ENCODE data around the gene ZNF160.
"Not testable (repeated sequence)": the region's sequence is repeated elsewhere in the genome, so short reads cannot be mapped to it uniquely, and the experiment has no call there.

The ZNF160 gene

GRCh38 chr19:53103234-53104203 is at the start of gene ZNF160:
Gene ZNF160 (minus strand): TSS chr19:53103422. CDS start chr19:53086276, 17,146 bp downstream.
- TF ChIP-seq JUND (IDR thresholded peaks at IDR 0.05; ENCODE audit: low read depth): no peak
- in situ Hi-C loops (cut with HindIII; ENCODE audit: low pct_unique_long_range_greater_than_20kb, low sequenced_read_pairs): no loop called here
- peak; percentile 91 to 96 for DNase-seq (ENCODE audit: low read depth in 1 of 2, low spot score in 1 of 2)

GRCh38 chr19:53147645-53148044 is 44.4 kb upstream of the ZNF160 start:
- no peak for DNase-seq (ENCODE audit: low read depth in 1 of 2, low spot score in 1 of 2)
- in situ Hi-C loops (cut with HindIII; ENCODE audit: low pct_unique_long_range_greater_than_20kb, low sequenced_read_pairs): no loop called here
- no peak for TF ChIP-seq JUND (IDR thresholded peaks at IDR 0.05; ENCODE audit: low read depth)

- no peak for TF ChIP-seq JUND (IDR thresholded peaks at IDR 0.05; ENCODE audit: low read depth)
- DNase-seq (ENCODE audit: low read depth in 1 of 2, low spot score in 1 of 2): no peak
- in situ Hi-C loops (cut with HindIII; ENCODE audit: low pct_unique_long_range_greater_than_20kb, low sequenced_read_pairs): no loop called here
These were observed 37.1 kb upstream of the ZNF160 start for GRCh38 chr19:53140351-53140750.

GRCh38 chr19:53136432-53136831 is 33.2 kb upstream of the ZNF160 start:
- in situ Hi-C loops (cut with HindIII; ENCODE audit: low pct_unique_long_range_greater_than_20kb, low sequenced_read_pairs): no loop called here
- no peak for DNase-seq (ENCODE audit: low read depth in 1 of 2, low spot score in 1 of 2)
- no peak for TF ChIP-seq JUND (IDR thresholded peaks at IDR 0.05; ENCODE audit: low read depth)

- in situ Hi-C loops (cut with HindIII; ENCODE audit: low pct_unique_long_range_greater_than_20kb, low sequenced_read_pairs): no loop called here
- TF ChIP-seq JUND (IDR thresholded peaks at IDR 0.05; ENCODE audit: low read depth): no peak
- DNase-seq (ENCODE audit: low read depth in 1 of 2, low spot score in 1 of 2): peak; percentile 55 to 68
These were observed 29.1 kb upstream of the ZNF160 start, which contains the start of gene ZNF415 for GRCh38 chr19:53132141-53132991. Gene ZNF415 (minus strand): TSS chr19:53132910. CDS start chr19:53122676, 10,234 bp downstream.

GRCh38 chr19:53131727-53132126 is 28.5 kb upstream of the ZNF160 start:
- no peak for DNase-seq (ENCODE audit: low read depth in 1 of 2, low spot score in 1 of 2)
- in situ Hi-C loops (cut with HindIII; ENCODE audit: low pct_unique_long_range_greater_than_20kb, low sequenced_read_pairs): no loop called here
- no peak for TF ChIP-seq JUND (IDR thresholded peaks at IDR 0.05; ENCODE audit: low read depth)

- in situ Hi-C loops (cut with HindIII; ENCODE audit: low pct_unique_long_range_greater_than_20kb, low sequenced_read_pairs): no loop called here
- DNase-seq (ENCODE audit: low read depth in 1 of 2, low spot score in 1 of 2): no peak
- no peak for TF ChIP-seq JUND (IDR thresholded peaks at IDR 0.05; ENCODE audit: low read depth)
These were observed 27.9 kb upstream of the ZNF160 start for GRCh38 chr19:53131085-53131590.

- DNase-seq (ENCODE audit: low read depth in 1 of 2, low spot score in 1 of 2): no peak
- no peak for TF ChIP-seq JUND (IDR thresholded peaks at IDR 0.05; ENCODE audit: low read depth)
- in situ Hi-C loops (cut with HindIII; ENCODE audit: low pct_unique_long_range_greater_than_20kb, low sequenced_read_pairs): no loop called here
These were observed 27.3 kb upstream of the ZNF160 start for GRCh38 chr19:53130506-53130905.

- in situ Hi-C loops (cut with HindIII; ENCODE audit: low pct_unique_long_range_greater_than_20kb, low sequenced_read_pairs); DNase-seq (ENCODE audit: low read depth in 1 of 2, low spot score in 1 of 2): not testable (repeated sequence)
These were observed 23.7 kb upstream of the ZNF160 start for GRCh38 chr19:53126733-53127526.

GRCh38 chr19:53123400-53123799 is 20.2 kb upstream of the ZNF160 start:
- in situ Hi-C loops (cut with HindIII; ENCODE audit: low pct_unique_long_range_greater_than_20kb, low sequenced_read_pairs): no loop called here
- TF ChIP-seq JUND (IDR thresholded peaks at IDR 0.05; ENCODE audit: low read depth): no peak
- no peak for DNase-seq (ENCODE audit: low read depth in 1 of 2, low spot score in 1 of 2)

GRCh38 chr19:53112286-53112685 is 9.1 kb upstream of the ZNF160 start:
- no peak for DNase-seq (ENCODE audit: low read depth in 1 of 2, low spot score in 1 of 2)
- no peak for TF ChIP-seq JUND (IDR thresholded peaks at IDR 0.05; ENCODE audit: low read depth)
- in situ Hi-C loops (cut with HindIII; ENCODE audit: low pct_unique_long_range_greater_than_20kb, low sequenced_read_pairs): no loop called here

- DNase-seq (ENCODE audit: low read depth in 1 of 2, low spot score in 1 of 2): no peak
- in situ Hi-C loops (cut with HindIII; ENCODE audit: low pct_unique_long_range_greater_than_20kb, low sequenced_read_pairs): no loop called here
- no peak for TF ChIP-seq JUND (IDR thresholded peaks at IDR 0.05; ENCODE audit: low read depth)
These were observed 6.3 kb upstream of the ZNF160 start for GRCh38 chr19:53109527-53109926.

All from T47D (cell line).